OCI-LY7 (cell line): ENCODE data around the gene MDK. TPM values are rescaled to one million over a fixed set of nuclear protein-coding genes. Genes with fewer than 3 reads are reported as not detected.

ENCODE experiments used
- BruUV-seq: library from RNA; stranded (reverse); fragments of 400-500 nt; replicated peaks from 2 replicates; lab custom pipeline; 2021; lab: Mats Ljungman, UMichigan
- CTCF ChIA-PET: fragments of 300-600 bp; sonication (Branson Sonifier 250); formaldehyde crosslinking; loops from one replicate; lab custom pipeline; 2022; ENCODE audit warnings: antibody characterized with exemption; ENCODE audit not compliant: unreplicated experiment; lab: Charles Lee
- POLR2A ChIA-PET: fragments of 300-600 bp; sonication (Branson Sonifier 250); formaldehyde crosslinking; loops from one replicate; lab custom pipeline; 2022; ENCODE audit warnings: antibody characterized with exemption; lab: Charles Lee
- DNase-seq: peaks from one replicate; pipeline ENCODE4 v3.0.0-alpha.2; 2015; ENCODE audit warnings: low spot score
- H2AFZ ChIP-seq: fragments of 200-600 bp; sonication (generic), shearing (Covaris generic); 2 replicates; pipeline ENCODE4 v1.6.1; 2014; ENCODE audit warnings: mild to moderate bottlenecking, antibody characterized with exemption, low read length, moderate library complexity
- H3K27ac ChIP-seq: fragments of 200-600 bp; sonication (generic); 2 replicates; pipeline ENCODE4 v1.5.1; 2014; ENCODE audit warnings: mixed run types, low read depth, mild to moderate bottlenecking, moderate library complexity, low read length, inconsistent platforms; ENCODE audit not compliant: poor library complexity, severe bottlenecking
- H3K36me3 ChIP-seq: fragments of 200-600 bp; sonication (generic); 2 replicates; pipeline ENCODE4 v1.6.1; 2014; ENCODE audit warnings: mild to moderate bottlenecking, antibody characterized with exemption, low read length, moderate library complexity, mixed read lengths; ENCODE audit not compliant: insufficient read depth
- H3K4me1 ChIP-seq: fragments of 200-600 bp; sonication (generic); 2 replicates; pipeline ENCODE4 v1.5.1; 2014; ENCODE audit warnings: mild to moderate bottlenecking, low read length; ENCODE audit not compliant: insufficient read depth, poor library complexity, severe bottlenecking
- H3K4me2 ChIP-seq: fragments of 200-600 bp; sonication (generic); 2 replicates; pipeline ENCODE4 v1.6.1; 2014; ENCODE audit warnings: mild to moderate bottlenecking, low read length
- H3K4me3 ChIP-seq: fragments of 200-600 bp; sonication (generic); 2 replicates; pipeline ENCODE4 v1.5.1; 2014; ENCODE audit warnings: mild to moderate bottlenecking, low read depth, low read length; ENCODE audit not compliant: poor library complexity, severe bottlenecking
- H3K79me2 ChIP-seq: fragments of 200-600 bp; sonication (generic); 2 replicates; pipeline ENCODE4 v1.6.1; 2016; ENCODE audit warnings: low read depth, mild to moderate bottlenecking, low read length, moderate library complexity, mixed read lengths; ENCODE audit not compliant: insufficient read depth
- H3K9me2 ChIP-seq: fragments of 200-600 bp; sonication (generic); 2 replicates; pipeline ENCODE4 v1.6.1; 2016; ENCODE audit warnings: mild to moderate bottlenecking, low read length, mixed read lengths; ENCODE audit not compliant: insufficient read depth
- H3K9me3 ChIP-seq: fragments of 200-600 bp; sonication (generic); 2 replicates; pipeline ENCODE4 v1.6.1; 2014; ENCODE audit warnings: mild to moderate bottlenecking, mixed run types, low read length, mixed read lengths
- H4K20me1 ChIP-seq: fragments of 200-600 bp; sonication (generic); 2 replicates; pipeline ENCODE4 v1.6.1; 2014; ENCODE audit warnings: mild to moderate bottlenecking, antibody characterized with exemption, low read length, moderate library complexity, mixed read lengths; ENCODE audit not compliant: insufficient read depth
- EZH2phosphoT487 ChIP-seq: fragments of 200-600 bp; sonication (generic); IDR thresholded peaks from 2 replicates; pipeline ENCODE4 v1.6.1; 2018; ENCODE audit warnings: low read depth, borderline replicate concordance, mild to moderate bottlenecking, mixed run types, antibody characterized with exemption, low read length, moderate library complexity, mixed read lengths
- intact Hi-C: fragments of 100-400 bp; cut with micrococcal nuclease; formaldehyde crosslinking; loops from one replicate; pipeline ENCODE4 v1.10.0; 2022; ENCODE audit not compliant: unreplicated experiment
- total RNA-seq, 2 experiments: library from RNA; depleted of rRNA in 1 of 2; stranded (reverse); fragments of >200 nt in 1 of 2; shearing (Covaris generic) in 1 of 2; gene quantifications; 2 replicates each; pipeline ENCODE4 v1.2.3, GENCODE V29; 2014 to 2022
- TF ChIP-seq, protein P1 (sequence below): fragments of 200-600 bp; sonication (generic); conservative IDR thresholded peaks from 2 replicates; pipeline ENCODE4 v1.5.1; 2014; ENCODE audit warnings: mild to moderate bottlenecking, antibody characterized with exemption, low read length, moderate library complexity, mixed read lengths

MDK gene
- total RNA-seq, 2 experiments from 2014 or later = 5.1 to 6.2 TPM

DNA sequence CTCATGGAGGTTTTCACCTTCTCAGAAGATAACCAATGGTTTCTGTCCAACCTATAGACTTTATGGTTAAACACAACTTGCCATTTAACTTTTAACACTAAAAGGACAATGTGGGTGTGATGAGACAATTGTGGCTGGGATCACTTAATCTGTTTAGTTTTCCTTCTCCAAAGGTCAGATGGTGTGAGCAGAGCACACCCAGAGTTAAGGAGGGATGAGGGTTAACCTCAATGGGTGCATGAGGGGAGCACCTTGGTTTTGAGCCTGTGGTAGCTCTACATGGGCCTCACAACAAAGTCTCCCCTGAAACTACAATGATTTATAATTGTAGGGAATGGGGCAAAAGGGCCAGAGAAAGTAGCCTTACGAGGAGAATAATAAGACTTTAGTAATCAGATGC, 39.0 kb downstream of the MDK start:
- H3K79me2 ChIP-seq = no peaks in the 10 kb centered on the region
- H3K36me3 ChIP-seq = peaks cover 25% of the 10 kb centered on the region; the same call in 1 of the 2 replicates
- BruUV-seq = no TSS peak
- no peak overlapping the region for H3K4me2 ChIP-seq
- intact Hi-C loops = no loop called here
- no peak overlapping the region for H3K27ac ChIP-seq
- no peaks in the 10 kb centered on the region for H3K9me2 ChIP-seq
- POLR2A ChIA-PET = no interaction called here
- H4K20me1 ChIP-seq = no peaks in the 10 kb centered on the region
- no peaks in the 10 kb centered on the region for H3K9me3 ChIP-seq
- no peak overlapping the region for H3K4me3 ChIP-seq
- H2AFZ ChIP-seq = no peak overlapping the region
- no peak for DNase-seq
- TF ChIP-seq, protein P1, sequence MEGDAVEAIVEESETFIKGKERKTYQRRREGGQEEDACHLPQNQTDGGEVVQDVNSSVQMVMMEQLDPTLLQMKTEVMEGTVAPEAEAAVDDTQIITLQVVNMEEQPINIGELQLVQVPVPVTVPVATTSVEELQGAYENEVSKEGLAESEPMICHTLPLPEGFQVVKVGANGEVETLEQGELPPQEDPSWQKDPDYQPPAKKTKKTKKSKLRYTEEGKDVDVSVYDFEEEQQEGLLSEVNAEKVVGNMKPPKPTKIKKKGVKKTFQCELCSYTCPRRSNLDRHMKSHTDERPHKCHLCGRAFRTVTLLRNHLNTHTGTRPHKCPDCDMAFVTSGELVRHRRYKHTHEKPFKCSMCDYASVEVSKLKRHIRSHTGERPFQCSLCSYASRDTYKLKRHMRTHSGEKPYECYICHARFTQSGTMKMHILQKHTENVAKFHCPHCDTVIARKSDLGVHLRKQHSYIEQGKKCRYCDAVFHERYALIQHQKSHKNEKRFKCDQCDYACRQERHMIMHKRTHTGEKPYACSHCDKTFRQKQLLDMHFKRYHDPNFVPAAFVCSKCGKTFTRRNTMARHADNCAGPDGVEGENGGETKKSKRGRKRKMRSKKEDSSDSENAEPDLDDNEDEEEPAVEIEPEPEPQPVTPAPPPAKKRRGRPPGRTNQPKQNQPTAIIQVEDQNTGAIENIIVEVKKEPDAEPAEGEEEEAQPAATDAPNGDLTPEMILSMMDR = no peak
- CTCF ChIA-PET = interaction anchor here (0.6 kb wide), 1 partner anchor 417 kb away, joined by 3 read pairs; no protein-coding TSS in a partner anchor
- H3K4me1 ChIP-seq = no peaks in the 10 kb centered on the region

GRCh38 chr11:46421257-46421880, 39.9 kb downstream of the MDK start:
- Histone ChIP-seq H3K4me3 (no peak overlapping the region), H3K9me2 (no peaks in the 10 kb centered on the region), H4K20me1 (no peaks in the 10 kb centered on the region), H3K79me2 (no peaks in the 10 kb centered on the region), H3K4me2 (no peak overlapping the region), H3K36me3 (peaks cover 17% of the 10 kb centered on the region; the same call in 1 of the 2 replicates), H3K27ac (no peak overlapping the region), H3K4me1 (no peaks in the 10 kb centered on the region), H2AFZ (no peak overlapping the region), H3K9me3 (no peaks in the 10 kb centered on the region)
- no TSS peak for BruUV-seq
- POLR2A ChIA-PET = no interaction called here
- intact Hi-C loops = no loop called here
- no peak for DNase-seq
- CTCF ChIA-PET = no interaction called here
- no peak for TF ChIP-seq EZH2phosphoT487
- TF ChIP-seq, protein P1 = no peak

DNA sequence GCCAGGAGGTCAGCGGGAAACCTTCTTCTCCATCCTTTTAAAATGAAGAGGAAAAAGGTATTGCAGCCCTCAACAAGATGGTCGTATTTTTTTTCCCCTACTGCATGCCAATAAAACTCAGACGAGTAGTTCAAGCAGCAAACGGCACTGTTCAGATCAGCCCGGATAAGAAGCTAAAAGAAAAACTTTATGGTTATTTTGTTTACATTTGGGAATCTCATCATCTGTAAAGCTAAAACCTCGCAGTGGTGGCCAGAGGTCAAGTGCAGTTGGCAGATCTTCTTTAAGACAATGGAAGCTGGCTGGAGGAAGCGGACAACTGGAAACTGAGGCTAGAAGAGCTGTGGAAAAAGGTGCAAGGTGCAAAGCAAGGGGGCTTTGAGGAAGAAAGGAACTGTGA, 41.1 kb downstream of the MDK start:
- Histone ChIP-seq H2AFZ (no peak overlapping the region), H4K20me1 (no peaks in the 10 kb centered on the region), H3K4me1 (no peaks in the 10 kb centered on the region), H3K9me2 (no peaks in the 10 kb centered on the region), H3K9me3 (no peaks in the 10 kb centered on the region), H3K4me2 (no peak overlapping the region), H3K36me3 (peaks cover 9% of the 10 kb centered on the region; the same call in 1 of the 2 replicates), H3K79me2 (no peaks in the 10 kb centered on the region), H3K4me3 (no peak overlapping the region), H3K27ac (no peak overlapping the region)
- no peak for DNase-seq
- TF ChIP-seq EZH2phosphoT487 = no peak
- TF ChIP-seq, protein P1 = no peak
- ChIA-PET POLR2A (interaction anchor here (1.0 kb wide), 1 partner anchor 120 kb away, joined by 4 read pairs; no protein-coding TSS in a partner anchor), CTCF (interaction anchor here (0.7 kb wide), 1 partner anchor 33 kb away, joined by 3 read pairs; no protein-coding TSS in a partner anchor)
- BruUV-seq = no TSS peak
- intact Hi-C loops = no loop called here
